HL-60 (cell line): ENCODE data around the gene TFB2M.

Experiments used
- POLR2AphosphoS5 ChIP-seq: IDR thresholded peaks from 2 replicates; pipeline ENCODE4 v1.6.1; 2012; ENCODE audit warnings: low read depth
- TF ChIP-seq, protein P1 (sequence below): IDR thresholded peaks from one replicate; pipeline ENCODE4 v1.5.1; 2011; ENCODE audit warnings: low read length, control low read depth, inconsistent platforms; ENCODE audit not compliant: insufficient read depth

GRCh38 chr1:246595146-246595545, 29.1 kb upstream of the TFB2M start:
- TF ChIP-seq, protein P1, sequence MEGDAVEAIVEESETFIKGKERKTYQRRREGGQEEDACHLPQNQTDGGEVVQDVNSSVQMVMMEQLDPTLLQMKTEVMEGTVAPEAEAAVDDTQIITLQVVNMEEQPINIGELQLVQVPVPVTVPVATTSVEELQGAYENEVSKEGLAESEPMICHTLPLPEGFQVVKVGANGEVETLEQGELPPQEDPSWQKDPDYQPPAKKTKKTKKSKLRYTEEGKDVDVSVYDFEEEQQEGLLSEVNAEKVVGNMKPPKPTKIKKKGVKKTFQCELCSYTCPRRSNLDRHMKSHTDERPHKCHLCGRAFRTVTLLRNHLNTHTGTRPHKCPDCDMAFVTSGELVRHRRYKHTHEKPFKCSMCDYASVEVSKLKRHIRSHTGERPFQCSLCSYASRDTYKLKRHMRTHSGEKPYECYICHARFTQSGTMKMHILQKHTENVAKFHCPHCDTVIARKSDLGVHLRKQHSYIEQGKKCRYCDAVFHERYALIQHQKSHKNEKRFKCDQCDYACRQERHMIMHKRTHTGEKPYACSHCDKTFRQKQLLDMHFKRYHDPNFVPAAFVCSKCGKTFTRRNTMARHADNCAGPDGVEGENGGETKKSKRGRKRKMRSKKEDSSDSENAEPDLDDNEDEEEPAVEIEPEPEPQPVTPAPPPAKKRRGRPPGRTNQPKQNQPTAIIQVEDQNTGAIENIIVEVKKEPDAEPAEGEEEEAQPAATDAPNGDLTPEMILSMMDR: no peak
- TF ChIP-seq POLR2AphosphoS5: no peak
